Activated T-cell treated with anti-CD3 and anti-CD28 coated beads, Interleukin-2, amount 50 U/mL, for 24 hours (primary cell): ENCODE measurements around the gene TXLNB.

Experiments used
- DNase-seq: peaks from one replicate; pipeline ENCODE4 v3.0.0-alpha.2; 2020
- H3K27ac Mint-ChIP-seq: 2 replicates; pipeline ENCODE4 v1.8.0; 2020; ENCODE audit warnings: mild to moderate bottlenecking, mixed read lengths
- H3K27me3 Mint-ChIP-seq: 2 replicates; pipeline ENCODE4 v1.8.0; 2020; ENCODE audit warnings: mixed read lengths
- H3K36me3 Mint-ChIP-seq: 2 replicates; pipeline ENCODE4 v1.8.0; 2020; ENCODE audit warnings: low read depth, mixed read lengths
- H3K4me1 Mint-ChIP-seq: 2 replicates; pipeline ENCODE4 v1.8.0; 2020; ENCODE audit warnings: low read depth, mixed read lengths
- H3K4me3 Mint-ChIP-seq: 2 replicates; pipeline ENCODE4 v1.8.0; 2020; ENCODE audit warnings: mild to moderate bottlenecking, moderate library complexity, mixed read lengths
- H3K9me3 Mint-ChIP-seq: 2 replicates; pipeline ENCODE4 v1.8.0; 2020; ENCODE audit warnings: mixed read lengths

TXLNB gene

DNA sequence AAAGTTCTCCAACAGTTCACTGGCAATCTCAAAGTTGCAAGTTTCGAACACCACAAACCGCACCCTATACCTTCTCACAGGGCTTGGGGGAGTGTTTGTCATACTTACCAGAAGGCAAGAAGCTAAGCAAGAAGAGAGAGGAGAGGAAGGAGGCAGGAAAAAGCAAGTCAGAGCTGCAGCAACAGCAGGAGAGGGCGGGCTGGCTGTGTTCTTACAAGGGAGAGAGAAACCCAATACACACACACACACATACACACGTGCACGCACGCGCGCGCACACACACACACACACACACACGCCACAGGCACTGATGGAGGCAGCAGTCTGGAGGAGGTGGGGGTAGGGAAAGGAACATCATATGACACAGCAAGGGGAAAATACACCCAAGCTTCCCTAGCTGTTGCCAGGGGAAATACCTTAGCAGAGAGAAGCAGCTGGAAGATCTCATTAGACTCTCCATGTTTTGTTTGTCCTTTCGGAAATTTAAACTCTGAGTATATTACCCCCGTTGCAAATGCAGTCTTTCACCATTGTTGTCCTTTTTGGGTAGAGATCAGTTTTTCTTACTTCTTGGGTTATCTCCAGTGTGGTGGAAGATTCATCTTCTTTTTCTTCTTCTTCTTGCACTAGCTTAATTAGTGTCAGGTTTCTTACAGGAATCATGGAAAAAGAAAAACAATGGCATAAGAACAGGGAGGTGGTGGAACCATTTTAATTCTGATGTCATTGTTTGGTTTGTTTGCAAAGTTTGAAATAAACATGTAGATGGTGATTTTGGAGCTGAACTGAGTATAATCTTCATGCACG, at the start of gene TXLNB:
TSS of gene TXLNB (minus strand) at position 186 of the 807 bp plus-strand sequence. CDS start 3,099 bp downstream, outside the sequence.
- Mint-ChIP-seq H3K4me1 (peaks cover 70% of the 10 kb centered on the region), H3K36me3 (no peaks in the 10 kb centered on the region), H3K27ac (peak within 1 kb of the TSS; percentile 98), H3K9me3 (no peaks in the 10 kb centered on the region), H3K27me3 (no peaks in the 10 kb centered on the region), H3K4me3 (peak within 1 kb of the TSS; percentile 72)
- peak; percentile 76 for DNase-seq

DNA sequence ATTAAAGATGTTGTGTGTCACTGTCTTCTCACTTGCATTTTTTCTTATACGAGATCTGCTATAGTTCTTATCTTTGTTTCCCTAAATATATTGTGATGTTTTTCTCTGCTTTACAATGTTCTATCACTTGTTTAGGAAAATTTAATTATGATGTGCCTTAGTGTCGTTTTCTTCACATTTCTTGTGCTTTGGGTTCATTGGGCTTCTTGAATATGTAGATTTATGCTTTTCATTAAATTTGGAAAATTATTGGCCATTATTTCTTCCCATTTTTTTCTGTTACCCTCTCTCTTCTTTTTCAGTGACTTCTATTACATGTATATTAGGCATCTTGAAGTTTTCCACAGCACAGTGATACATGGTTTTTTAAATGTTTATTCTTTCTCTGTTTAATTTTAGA, 49.3 kb upstream of the TXLNB start:
- Mint-ChIP-seq H3K27ac (no peak overlapping the region), H3K36me3 (no peaks in the 10 kb centered on the region), H3K27me3 (no peaks in the 10 kb centered on the region), H3K4me3 (no peak overlapping the region), H3K9me3 (peaks cover 3% of the 10 kb centered on the region), H3K4me1 (peaks cover 22% of the 10 kb centered on the region)
- DNase-seq = no peak

DNA sequence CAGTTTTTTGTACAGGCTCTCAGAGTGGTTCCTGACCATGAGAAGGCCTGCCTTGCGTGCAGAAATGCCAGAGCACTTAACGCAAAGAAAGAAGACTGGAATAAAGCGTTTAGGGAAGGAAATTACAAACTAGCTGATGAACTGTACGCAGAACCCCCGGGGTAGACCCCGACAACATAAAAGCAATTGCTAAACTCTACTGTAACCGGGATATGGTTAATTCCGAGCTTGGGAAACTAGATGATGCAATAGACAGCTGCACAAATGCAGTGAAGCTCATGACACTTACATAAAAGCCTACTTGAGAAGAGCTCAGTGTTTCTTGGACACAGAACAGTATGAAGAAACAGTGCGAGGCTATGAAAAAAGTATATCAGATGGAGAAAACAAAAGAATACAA, 47.0 kb upstream of the TXLNB start:
- H3K4me1 Mint-ChIP-seq = peaks cover 21% of the 10 kb centered on the region
- DNase-seq = no peak

DNA sequence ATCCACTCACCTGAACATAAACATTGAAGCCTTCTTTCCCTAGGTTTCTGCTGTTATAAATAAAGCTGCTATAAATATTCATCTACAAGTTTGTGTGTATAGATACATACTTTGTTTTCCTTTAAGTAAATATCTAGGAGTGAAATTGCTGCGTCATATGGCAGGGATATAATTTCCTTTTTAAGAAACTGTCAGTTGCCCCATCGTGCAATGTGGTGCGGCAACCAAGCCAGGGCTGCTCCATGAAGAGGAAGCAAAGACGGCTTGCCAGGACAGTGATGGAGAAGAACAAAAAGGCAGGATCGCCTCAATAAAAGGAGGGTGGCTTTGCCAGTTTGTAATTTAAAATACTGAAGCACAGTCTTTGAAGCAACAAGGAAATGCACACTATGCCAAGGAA, 46.0 kb upstream of the TXLNB start:
- no peak overlapping the region for H3K27ac Mint-ChIP-seq
- peaks cover 3% of the 10 kb centered on the region for H3K9me3 Mint-ChIP-seq
- peaks cover 12% of the 10 kb centered on the region for H3K4me1 Mint-ChIP-seq
- DNase-seq = no peak
- H3K27me3 Mint-ChIP-seq = no peaks in the 10 kb centered on the region
- H3K4me3 Mint-ChIP-seq = no peak overlapping the region
- no peaks in the 10 kb centered on the region for H3K36me3 Mint-ChIP-seq

More for the DNA sequence above, 47.0 kb upstream of the TXLNB start:
- Mint-ChIP-seq H3K36me3 (no peaks in the 10 kb centered on the region), H3K27me3 (no peaks in the 10 kb centered on the region), H3K27ac (no peak overlapping the region), H3K9me3 (peaks cover 3% of the 10 kb centered on the region), H3K4me3 (no peak overlapping the region)

DNA sequence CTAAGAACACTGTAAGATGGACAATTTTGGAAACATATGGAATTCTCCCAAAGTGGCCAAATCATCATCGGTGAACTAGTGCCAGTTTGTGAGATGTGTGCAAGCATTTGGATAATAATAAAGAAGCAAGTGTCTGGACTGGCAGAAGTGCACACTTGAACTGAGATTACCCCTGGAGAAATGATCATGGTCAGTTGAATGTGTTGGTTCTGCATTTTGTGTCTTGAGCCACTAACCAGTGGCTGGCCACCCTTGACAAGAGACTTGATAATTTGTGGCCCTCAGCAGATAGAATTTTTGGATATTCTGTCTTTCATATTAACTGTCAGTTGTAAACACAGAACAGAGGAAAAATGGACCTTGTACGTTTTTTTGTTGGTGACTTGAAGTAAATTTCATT, 45.2 kb upstream of the TXLNB start:
- no peak overlapping the region for H3K27ac Mint-ChIP-seq

DNA sequence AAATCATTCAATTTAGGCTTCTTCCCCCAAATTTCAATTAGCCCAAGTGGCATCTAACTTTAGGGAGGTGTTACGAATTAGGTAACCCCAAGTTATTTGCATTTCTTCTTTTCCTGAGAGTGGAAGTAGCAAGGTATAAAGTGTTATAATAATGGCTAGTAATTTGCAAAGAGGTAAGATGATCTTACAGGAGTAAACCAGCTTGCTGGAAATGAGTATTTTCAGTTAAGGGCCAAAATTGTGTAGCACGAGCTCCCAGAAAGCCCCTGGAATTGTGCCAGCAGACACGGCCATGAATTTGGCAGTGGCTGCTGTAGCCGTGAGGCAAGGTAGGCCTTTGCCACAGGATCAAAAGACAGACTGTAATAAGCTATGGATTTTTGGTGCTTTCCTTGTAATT, 44.7 kb upstream of the TXLNB start:
- peaks cover 3% of the 10 kb centered on the region for H3K9me3 Mint-ChIP-seq
- peaks cover 9% of the 10 kb centered on the region for H3K4me1 Mint-ChIP-seq
- no peaks in the 10 kb centered on the region for H3K36me3 Mint-ChIP-seq
- no peaks in the 10 kb centered on the region for H3K27me3 Mint-ChIP-seq
- H3K4me3 Mint-ChIP-seq = no peak overlapping the region
- no peak overlapping the region for H3K27ac Mint-ChIP-seq
- DNase-seq = no peak

More for the DNA sequence above, 45.2 kb upstream of the TXLNB start:
- no peaks in the 10 kb centered on the region for H3K27me3 Mint-ChIP-seq
- peaks cover 3% of the 10 kb centered on the region for H3K9me3 Mint-ChIP-seq
- peaks cover 9% of the 10 kb centered on the region for H3K4me1 Mint-ChIP-seq
- DNase-seq = no peak
- H3K36me3 Mint-ChIP-seq = no peaks in the 10 kb centered on the region
- H3K4me3 Mint-ChIP-seq = no peak overlapping the region

DNA sequence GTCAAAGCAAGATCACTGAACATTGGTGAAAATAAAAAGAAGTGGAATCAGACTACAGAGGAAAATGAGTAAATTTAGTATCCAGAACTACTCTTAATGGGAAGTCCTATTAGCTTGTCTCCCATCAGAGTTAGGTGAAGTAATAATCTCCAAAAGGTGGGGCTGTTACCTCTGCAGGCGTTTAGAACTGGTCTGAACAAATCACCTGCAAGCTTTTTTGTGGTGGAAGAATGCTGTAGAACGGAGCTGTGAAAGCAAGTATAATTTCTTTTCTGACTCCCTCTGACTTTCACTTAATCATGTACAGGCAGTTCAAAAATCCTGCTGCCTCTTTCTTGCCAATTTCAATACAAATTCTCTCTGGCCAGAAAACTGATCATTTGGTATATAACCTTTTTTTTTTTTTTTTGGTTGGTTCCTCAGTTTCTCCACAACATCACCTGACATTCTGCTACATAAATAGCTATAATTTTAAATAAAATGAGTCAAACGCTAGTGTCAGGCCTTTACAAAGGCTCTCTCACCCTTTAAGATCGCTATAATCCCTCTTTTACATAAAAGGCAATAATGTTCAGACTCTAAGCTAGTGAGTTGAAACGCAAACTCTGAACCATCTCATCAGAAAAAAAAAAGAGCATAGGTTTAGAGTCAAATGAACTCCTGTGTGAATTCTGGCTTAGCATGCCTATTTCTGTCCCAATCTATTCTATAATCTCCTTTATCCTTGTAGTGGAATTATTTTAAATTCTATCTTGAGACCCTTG, 43.8 kb upstream of the TXLNB start:
- Mint-ChIP-seq H3K27ac (no peak overlapping the region), H3K4me1 (peaks cover 12% of the 10 kb centered on the region), H3K36me3 (no peaks in the 10 kb centered on the region), H3K9me3 (no peaks in the 10 kb centered on the region), H3K4me3 (no peak overlapping the region), H3K27me3 (no peaks in the 10 kb centered on the region)
- DNase-seq = no peak

DNA sequence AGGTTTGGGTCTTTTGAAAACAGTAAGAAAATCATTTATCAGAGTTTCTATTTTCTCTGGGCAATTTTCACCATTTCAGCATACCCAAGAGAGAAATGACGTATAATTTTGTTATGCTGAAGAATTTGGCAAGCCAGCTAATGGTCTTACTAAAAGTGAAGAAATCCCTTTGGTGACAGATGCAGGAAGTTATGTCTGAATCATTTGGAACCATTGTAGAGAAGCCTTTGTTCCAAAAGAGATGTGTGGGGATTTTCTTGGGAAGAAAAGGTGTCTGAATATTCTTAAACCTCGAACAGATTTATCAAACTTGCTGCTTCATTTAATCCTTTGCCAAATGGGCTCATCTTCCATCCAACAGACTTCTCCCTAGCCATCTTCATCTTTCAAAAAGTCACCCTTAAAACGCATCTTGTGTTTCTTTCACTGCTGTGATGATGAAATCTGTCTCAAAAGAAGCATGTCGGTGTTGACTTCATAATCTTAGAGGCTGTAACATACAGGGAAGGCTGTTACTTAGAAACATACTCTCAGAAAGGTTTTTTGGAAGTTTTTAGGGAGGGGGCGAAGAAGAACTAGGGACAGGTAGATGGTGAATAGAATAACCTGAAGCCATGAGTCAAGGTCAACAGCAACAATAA, 43.1 kb upstream of the TXLNB start:
- no peak for DNase-seq
- H3K4me3 Mint-ChIP-seq = no peak overlapping the region
- no peaks in the 10 kb centered on the region for H3K36me3 Mint-ChIP-seq
- no peak overlapping the region for H3K27ac Mint-ChIP-seq
- H3K4me1 Mint-ChIP-seq = peaks cover 17% of the 10 kb centered on the region
- H3K27me3 Mint-ChIP-seq = no peaks in the 10 kb centered on the region
- no peaks in the 10 kb centered on the region for H3K9me3 Mint-ChIP-seq

DNA sequence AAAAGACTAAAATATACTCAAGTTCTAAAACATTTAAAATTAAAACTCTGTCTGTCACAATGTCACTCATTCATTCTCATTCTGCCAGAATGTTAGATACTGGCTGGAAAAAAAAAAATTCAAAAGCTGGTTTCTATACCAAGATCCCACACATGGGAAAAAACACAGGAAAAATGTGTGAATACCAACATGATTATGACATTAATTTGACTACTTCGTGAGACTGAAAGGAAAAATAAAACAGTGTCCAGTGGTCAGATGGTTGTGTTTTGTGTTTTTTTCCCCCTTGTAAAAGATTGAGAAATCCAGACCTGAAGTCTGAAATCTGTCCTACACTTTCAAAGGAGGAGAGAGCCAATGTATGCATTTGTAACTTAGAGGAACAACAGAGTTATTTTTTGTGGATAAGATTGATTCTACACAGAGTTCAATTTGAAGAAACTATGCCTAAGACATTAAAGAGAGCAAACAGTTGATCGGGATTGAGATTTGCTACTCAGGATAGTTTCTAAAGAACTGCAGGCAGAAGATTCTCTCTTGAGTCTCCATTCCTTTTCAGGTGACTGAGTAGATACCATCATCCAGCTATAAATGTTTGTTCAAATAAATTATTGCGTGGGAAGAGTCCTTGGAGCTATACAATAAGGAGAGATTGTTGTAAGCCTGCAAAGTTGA, 39.2 kb upstream of the TXLNB start:
- no peak overlapping the region for H3K4me3 Mint-ChIP-seq
- H3K36me3 Mint-ChIP-seq = no peaks in the 10 kb centered on the region
- no peak for DNase-seq
- H3K9me3 Mint-ChIP-seq = no peaks in the 10 kb centered on the region
- H3K27me3 Mint-ChIP-seq = no peaks in the 10 kb centered on the region
- H3K4me1 Mint-ChIP-seq = peaks cover 31% of the 10 kb centered on the region
- no peak overlapping the region for H3K27ac Mint-ChIP-seq

DNA sequence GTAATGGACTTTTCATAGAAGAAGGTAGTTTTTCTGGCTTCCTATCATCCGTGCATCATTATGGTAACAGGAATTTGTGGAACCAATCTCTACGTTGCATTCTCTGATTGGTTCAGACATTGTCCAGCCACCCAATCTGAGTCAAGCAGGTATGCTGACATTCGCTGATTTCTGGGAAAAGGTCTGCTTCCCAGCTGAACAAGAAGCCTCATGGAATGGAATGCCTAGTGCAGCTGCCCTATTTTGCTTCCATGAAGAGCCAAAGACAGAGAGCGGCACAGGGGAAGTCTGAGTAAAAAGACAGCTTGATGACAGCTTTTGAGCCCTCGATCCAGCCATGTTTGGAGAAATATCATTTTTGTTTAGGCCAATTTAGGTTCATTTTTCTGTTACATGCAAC, 38.5 kb upstream of the TXLNB start:
- H3K9me3 Mint-ChIP-seq = no peaks in the 10 kb centered on the region
- H3K27me3 Mint-ChIP-seq = no peaks in the 10 kb centered on the region
- H3K4me1 Mint-ChIP-seq = peaks cover 34% of the 10 kb centered on the region
- no peak for DNase-seq
- no peak overlapping the region for H3K27ac Mint-ChIP-seq
- H3K36me3 Mint-ChIP-seq = no peaks in the 10 kb centered on the region
- no peak overlapping the region for H3K4me3 Mint-ChIP-seq

DNA sequence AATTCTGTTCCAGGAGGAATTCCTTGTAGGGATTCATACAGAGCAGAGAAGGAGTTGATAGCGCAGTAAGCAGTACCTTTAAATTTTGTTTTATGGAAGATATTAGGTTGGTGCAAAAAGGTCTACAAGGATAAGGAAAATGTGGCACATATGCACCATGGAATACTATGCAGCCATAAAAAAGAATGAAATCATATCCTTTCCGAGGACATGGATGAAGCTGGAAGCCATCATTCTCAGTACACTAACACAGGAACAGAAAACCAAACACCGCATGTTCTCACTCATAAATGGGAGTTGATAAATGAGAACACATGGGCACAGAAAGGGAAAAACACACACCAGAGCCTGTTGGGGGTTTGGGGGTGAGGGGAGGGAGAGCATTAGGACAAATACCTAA, 37.4 kb upstream of the TXLNB start:
- DNase-seq = no peak
- H3K27ac Mint-ChIP-seq = no peak overlapping the region
- H3K36me3 Mint-ChIP-seq = no peaks in the 10 kb centered on the region
- no peaks in the 10 kb centered on the region for H3K9me3 Mint-ChIP-seq
- no peak overlapping the region for H3K4me3 Mint-ChIP-seq
- H3K4me1 Mint-ChIP-seq = peaks cover 29% of the 10 kb centered on the region
- H3K27me3 Mint-ChIP-seq = no peaks in the 10 kb centered on the region

DNA sequence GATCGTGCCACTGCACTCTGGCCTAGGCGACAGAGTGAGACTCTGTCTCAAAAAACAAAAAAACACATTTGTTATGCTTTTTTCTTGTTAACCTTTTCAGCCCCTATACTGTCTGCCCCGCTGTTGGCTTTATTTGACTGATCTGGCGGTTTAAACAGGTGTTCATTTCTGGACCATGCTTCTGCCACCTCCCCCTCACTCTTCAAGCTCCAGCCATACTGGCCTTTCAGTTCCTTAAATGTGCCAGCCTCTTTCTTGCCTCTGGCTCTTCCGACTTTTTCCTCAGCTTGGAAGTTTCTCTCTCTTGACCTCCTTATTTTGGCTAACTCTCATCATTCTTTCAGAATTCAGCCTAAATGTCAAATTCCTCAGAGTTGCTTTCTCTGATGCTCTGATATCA, 35.2 kb upstream of the TXLNB start:
- H3K4me1 Mint-ChIP-seq = peaks cover 44% of the 10 kb centered on the region
- H3K4me3 Mint-ChIP-seq = no peak overlapping the region
- peaks cover 7% of the 10 kb centered on the region for H3K36me3 Mint-ChIP-seq
- H3K9me3 Mint-ChIP-seq = peaks cover 12% of the 10 kb centered on the region
- DNase-seq = no peak
- no peaks in the 10 kb centered on the region for H3K27me3 Mint-ChIP-seq
- H3K27ac Mint-ChIP-seq = no peak overlapping the region

DNA sequence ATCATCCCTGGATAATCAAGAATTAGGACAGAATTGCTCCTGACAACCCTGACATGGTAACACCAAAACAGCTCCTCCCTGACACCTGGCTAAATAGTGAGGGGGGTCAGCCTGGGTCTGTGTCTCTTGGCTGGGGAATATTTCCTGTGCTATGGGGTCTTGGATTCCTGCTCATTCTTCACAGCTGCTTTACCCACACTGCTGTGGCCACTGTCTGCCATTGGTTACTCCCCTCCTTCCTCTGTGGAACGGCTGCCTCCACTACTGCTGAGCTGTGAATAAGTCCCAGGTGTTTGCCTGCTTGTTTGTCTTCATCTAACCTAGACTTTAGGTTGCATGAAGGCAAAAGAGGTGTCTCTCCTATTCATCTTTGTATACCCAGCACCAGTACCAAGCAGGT, 33.9 kb upstream of the TXLNB start:
- H3K9me3 Mint-ChIP-seq = peaks cover 12% of the 10 kb centered on the region
- H3K36me3 Mint-ChIP-seq = peaks cover 7% of the 10 kb centered on the region
- H3K27ac Mint-ChIP-seq = peak overlapping the region; percentile 37
- DNase-seq = no peak
- no peak overlapping the region for H3K4me3 Mint-ChIP-seq
- no peaks in the 10 kb centered on the region for H3K27me3 Mint-ChIP-seq
- H3K4me1 Mint-ChIP-seq = peaks cover 46% of the 10 kb centered on the region

DNA sequence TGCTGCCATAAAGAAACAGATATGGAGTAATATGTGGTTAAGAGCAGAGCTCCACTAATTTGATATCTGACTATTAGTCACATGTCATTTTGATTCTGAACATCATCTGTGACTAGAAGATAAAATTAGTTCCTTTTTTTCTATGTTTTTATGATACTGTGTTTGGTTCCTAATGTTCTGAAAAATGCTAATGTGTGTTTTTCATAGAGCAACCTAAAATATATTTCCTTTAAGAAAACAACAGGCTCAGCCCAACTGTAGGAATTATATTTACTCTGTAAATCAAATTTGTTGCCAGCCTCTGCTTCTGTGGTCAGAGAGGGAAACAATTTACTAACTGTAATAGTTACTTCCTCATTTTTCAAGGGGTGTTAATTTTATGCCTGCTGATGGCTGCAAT, 33.3 kb upstream of the TXLNB start:
- no peak overlapping the region for H3K27ac Mint-ChIP-seq
- H3K27me3 Mint-ChIP-seq = no peaks in the 10 kb centered on the region
- H3K9me3 Mint-ChIP-seq = peaks cover 12% of the 10 kb centered on the region
- H3K4me3 Mint-ChIP-seq = no peak overlapping the region
- H3K4me1 Mint-ChIP-seq = peaks cover 49% of the 10 kb centered on the region
- DNase-seq = no peak
- H3K36me3 Mint-ChIP-seq = peaks cover 7% of the 10 kb centered on the region
